ENCODE results near the gene ZSCAN20. TPM values are rescaled to one million over a fixed set of nuclear protein-coding genes. Genes with fewer than 3 reads are reported as not detected.
A peak's percentile ranks its signal among the peaks of the same experiment; 100 is the strongest.

The ZSCAN20 gene
- total RNA-seq, 1 experiment from 2014 or later: 3.9 TPM

- TF ChIP-seq CTCF (conservative IDR thresholded peaks at IDR 0.05): no peak
- Histone ChIP-seq H3K4me2 (ENCODE audit: insufficient read depth, insufficient read length, low read length) (no peak overlapping the region), H3K27ac (ENCODE audit: insufficient read length, low read depth, low read length) (no peak overlapping the region), H2AFZ (ENCODE audit: low read length) (no peak overlapping the region), H3K23me2 (ENCODE audit: insufficient read length, low read depth, low read length, poor library complexity, severe bottlenecking) (no peaks in the 10 kb centered on the region), H3T11ph (ENCODE audit: low read length) (no peak overlapping the region), H2BK20ac (ENCODE audit: low read depth, low read length, poor library complexity, severe bottlenecking) (no peak overlapping the region), H3K56ac (ENCODE audit: insufficient read length, low read depth, low read length) (no peak overlapping the region), H3K9ac (ENCODE audit: extremely low read depth, insufficient read length, low read length) (no peak overlapping the region), H3K14ac (ENCODE audit: insufficient read depth, low read length) (no peak overlapping the region), H2BK12ac (ENCODE audit: insufficient read length, low read depth, low read length) (no peak overlapping the region), H3K18ac (ENCODE audit: insufficient read length, low read depth, low read length) (no peak overlapping the region), H3K4ac (ENCODE audit: low read depth, low read length) (no peak overlapping the region), H2AK5ac (ENCODE audit: insufficient read length, low read length) (no peak overlapping the region), H2BK15ac (ENCODE audit: low read depth, low read length) (no peak overlapping the region), H2BK120ac (ENCODE audit: low read depth, low read length, poor library complexity, severe bottlenecking) (no peak overlapping the region), H3K23ac (ENCODE audit: insufficient read length, low read depth, low read length) (no peak overlapping the region), H3K79me2 (ENCODE audit: insufficient read depth, low read length) (no peaks in the 10 kb centered on the region), H3K27me3 (ENCODE audit: insufficient read depth, low read length) (no peaks in the 10 kb centered on the region), H4K8ac (replicated peaks; ENCODE audit: insufficient read length, low read depth, low read length) (no peak overlapping the region), H4K91ac (ENCODE audit: insufficient read length, low read depth, low read length) (no peak overlapping the region), H2BK5ac (ENCODE audit: insufficient read length, low read length) (no peak overlapping the region), H3K79me1 (ENCODE audit: insufficient read depth, low read depth, low read length, poor library complexity, severe bottlenecking) (no peaks in the 10 kb centered on the region), H4K5ac (ENCODE audit: insufficient read length, low read depth, low read length) (no peak overlapping the region), H3K4me1 (ENCODE audit: insufficient read depth, low read length) (peaks cover 2% of the 10 kb centered on the region; the same call in 1 of the 2 replicates), H3K9me3 (ENCODE audit: control insufficient read depth, low read depth, low read length) (no peaks in the 10 kb centered on the region), H4K20me1 (ENCODE audit: control insufficient read depth, insufficient read depth, insufficient read length) (no peaks in the 10 kb centered on the region)
- peak overlapping the region in 1 of 3 experiments; percentile 88; a peak in 1 of 7 replicates for H3K27ac Mint-ChIP-seq
- H3K27me3 Mint-ChIP-seq (ENCODE audit: low read depth): peaks cover 5% of the 10 kb centered on the region; the same call in 1 of the 2 replicates
- H3K9me3 Mint-ChIP-seq: peaks cover 2 to 4% of the 10 kb centered on the region in 2 experiments; a peak in 2 of 5 replicates
- WGBS (ENCODE audit: extremely low coverage, insufficient read length, low lambda C conversion rate): no CpG with 5 or more reads among the region's 2 CpGs
- H3K4me1 Mint-ChIP-seq: peaks cover 13 to 21% of the 10 kb centered on the region in 2 experiments
- H3K36me3 Mint-ChIP-seq (ENCODE audit: insufficient read depth in 1 of 3, low read depth in 3 of 3): no peaks in the 10 kb centered on the region; a peak in 2 of 7 replicates
- DNase-seq: no peak
- H3K4me3 Mint-ChIP-seq: no peak overlapping the region
Measured at GRCh38 chr1:33515607-33516006, 43.2 kb downstream of the ZSCAN20 start.
